ENCODE results near the gene FZD1.

Gene FZD1

DNA sequence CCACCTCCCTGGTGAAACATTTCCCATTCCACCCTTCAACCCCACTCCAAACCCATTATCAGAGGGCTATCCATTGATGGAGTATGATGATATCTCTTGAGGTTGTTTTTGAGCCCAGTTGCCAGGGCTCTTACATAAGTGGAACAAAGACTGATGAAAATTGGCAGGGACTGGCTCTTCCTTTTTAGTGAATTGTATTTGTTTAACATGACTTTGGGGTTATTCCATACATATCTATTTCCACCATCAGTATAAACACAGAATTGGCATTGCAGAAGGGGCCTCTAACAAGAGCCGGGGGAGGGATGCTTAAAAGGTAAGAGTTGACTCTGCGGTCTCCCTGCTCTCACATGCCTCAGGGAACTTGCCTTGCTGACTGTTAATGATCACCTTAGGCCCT lies 28.9 kb downstream of the FZD1 start:
- TF ChIP-seq, protein P1, sequence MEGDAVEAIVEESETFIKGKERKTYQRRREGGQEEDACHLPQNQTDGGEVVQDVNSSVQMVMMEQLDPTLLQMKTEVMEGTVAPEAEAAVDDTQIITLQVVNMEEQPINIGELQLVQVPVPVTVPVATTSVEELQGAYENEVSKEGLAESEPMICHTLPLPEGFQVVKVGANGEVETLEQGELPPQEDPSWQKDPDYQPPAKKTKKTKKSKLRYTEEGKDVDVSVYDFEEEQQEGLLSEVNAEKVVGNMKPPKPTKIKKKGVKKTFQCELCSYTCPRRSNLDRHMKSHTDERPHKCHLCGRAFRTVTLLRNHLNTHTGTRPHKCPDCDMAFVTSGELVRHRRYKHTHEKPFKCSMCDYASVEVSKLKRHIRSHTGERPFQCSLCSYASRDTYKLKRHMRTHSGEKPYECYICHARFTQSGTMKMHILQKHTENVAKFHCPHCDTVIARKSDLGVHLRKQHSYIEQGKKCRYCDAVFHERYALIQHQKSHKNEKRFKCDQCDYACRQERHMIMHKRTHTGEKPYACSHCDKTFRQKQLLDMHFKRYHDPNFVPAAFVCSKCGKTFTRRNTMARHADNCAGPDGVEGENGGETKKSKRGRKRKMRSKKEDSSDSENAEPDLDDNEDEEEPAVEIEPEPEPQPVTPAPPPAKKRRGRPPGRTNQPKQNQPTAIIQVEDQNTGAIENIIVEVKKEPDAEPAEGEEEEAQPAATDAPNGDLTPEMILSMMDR (IDR thresholded peaks at IDR 0.05; ENCODE audit: low read depth, low read length) = no peak
- DNase-seq (ENCODE audit: low read depth in 2 of 2) = no peak
- H3K4me3 ChIP-seq (replicated peaks in 1 of 2; ENCODE audit: low read depth in 2 of 2, low read length in 2 of 2) = no peak overlapping the region

DNA sequence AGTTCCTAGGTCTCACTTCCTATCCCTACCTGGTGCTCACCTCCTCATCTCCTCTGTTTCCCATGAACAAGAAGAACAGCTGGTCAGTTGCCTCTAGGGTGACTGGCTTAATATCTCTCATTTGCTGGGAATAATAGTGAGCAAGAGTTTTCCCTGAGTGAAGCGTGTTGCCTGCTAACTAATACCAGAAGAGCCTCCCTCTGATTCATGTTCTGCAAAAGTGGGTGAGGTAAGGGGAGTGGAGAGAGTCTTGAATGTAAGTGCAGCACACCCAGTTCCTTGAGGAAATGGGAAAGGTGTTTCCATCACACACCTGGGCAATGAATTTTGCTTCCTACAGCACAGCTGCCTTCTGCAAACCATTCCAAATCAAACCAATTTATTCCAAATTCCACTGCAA lies 29.6 kb downstream of the FZD1 start:
- DNase-seq (ENCODE audit: low read depth in 2 of 2) = no peak
- TF ChIP-seq, protein P1 (IDR thresholded peaks at IDR 0.05; ENCODE audit: low read depth, low read length) = no peak
- H3K4me3 ChIP-seq (replicated peaks in 1 of 2; ENCODE audit: low read depth in 2 of 2, low read length in 2 of 2) = no peak overlapping the region

DNA sequence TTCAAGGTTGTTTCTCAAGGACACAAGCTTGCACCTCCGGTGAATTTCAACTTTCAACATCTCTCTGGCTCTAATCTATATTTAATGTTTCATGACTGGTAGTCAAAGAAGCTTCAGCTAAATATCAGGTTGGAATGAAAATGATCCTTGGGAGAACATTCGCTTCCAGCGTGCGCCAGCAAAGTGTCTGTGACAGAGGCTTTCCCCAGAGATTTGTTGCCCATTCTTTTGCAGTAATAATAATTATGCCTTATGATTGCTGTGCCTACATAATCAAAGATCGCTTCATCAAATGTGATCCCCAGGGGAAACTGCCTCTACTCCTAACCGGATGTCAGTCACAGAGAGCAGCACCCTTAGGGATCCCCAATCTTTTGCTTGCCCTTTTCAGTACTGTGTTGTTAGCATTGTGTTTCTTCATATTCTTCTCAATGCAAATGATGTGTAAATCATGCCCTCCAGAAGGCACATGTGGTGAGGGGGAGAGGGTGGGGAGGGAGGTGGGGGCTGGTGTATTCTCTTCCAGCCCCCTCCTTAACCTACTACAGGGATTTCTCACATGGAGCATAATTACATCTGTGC lies 30.5 kb downstream of the FZD1 start:
- H3K4me3 ChIP-seq (replicated peaks in 1 of 2; ENCODE audit: low read depth in 2 of 2, low read length in 2 of 2) = no peak overlapping the region
- TF ChIP-seq, protein P1 (IDR thresholded peaks at IDR 0.05; ENCODE audit: low read depth, low read length) = no peak
- no peak for DNase-seq (ENCODE audit: low read depth in 2 of 2)

DNA sequence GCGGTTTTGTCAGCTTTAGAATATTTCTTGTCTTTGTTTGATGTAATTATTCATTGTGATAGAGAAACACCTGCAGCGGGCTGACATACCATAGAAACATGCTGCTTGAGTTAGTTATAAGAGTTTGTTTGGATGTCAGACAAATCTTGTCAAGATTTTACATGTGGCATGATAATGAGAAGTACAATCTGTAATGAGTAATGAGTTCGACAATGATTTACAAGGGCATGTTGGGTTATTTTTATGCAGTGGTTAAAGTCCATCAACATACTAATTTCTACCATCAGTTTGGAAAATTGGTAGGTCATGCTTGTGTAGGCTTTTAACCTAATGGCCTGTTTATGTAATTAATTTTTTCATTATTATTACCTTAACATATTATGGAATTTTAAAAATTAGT lies 31.3 kb downstream of the FZD1 start:
- TF ChIP-seq, protein P1 (IDR thresholded peaks at IDR 0.05; ENCODE audit: low read depth, low read length) = no peak
- no peak overlapping the region for H3K4me3 ChIP-seq (replicated peaks in 1 of 2; ENCODE audit: low read depth in 2 of 2, low read length in 2 of 2)

DNA sequence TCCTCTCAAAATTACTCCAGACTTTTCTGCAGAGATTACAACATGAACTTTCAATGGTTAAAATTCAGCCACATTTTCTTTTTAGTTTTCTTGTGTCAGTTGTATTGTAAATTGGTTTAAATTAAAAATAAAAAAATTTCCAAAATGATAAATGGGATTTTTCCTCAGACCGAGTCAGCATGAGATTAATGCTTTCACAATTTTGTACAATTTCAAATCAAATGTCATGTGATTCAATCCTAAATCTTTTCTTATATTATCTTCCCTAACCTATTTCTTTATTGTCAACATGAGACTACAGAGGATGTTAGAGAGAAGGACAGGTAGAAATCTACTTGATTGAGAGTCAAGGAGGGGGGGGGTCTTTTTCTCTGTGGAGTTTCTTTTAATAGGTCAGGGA lies 33.7 kb downstream of the FZD1 start:
- H3K4me3 ChIP-seq (replicated peaks in 1 of 2; ENCODE audit: low read depth in 2 of 2, low read length in 2 of 2) = no peak overlapping the region
- TF ChIP-seq, protein P1 (IDR thresholded peaks at IDR 0.05; ENCODE audit: low read depth, low read length) = no peak
- DNase-seq (ENCODE audit: low read depth in 2 of 2) = no peak

More for the DNA sequence above, 31.3 kb downstream of the FZD1 start:
- DNase-seq (ENCODE audit: low read depth in 2 of 2) = no peak

DNA sequence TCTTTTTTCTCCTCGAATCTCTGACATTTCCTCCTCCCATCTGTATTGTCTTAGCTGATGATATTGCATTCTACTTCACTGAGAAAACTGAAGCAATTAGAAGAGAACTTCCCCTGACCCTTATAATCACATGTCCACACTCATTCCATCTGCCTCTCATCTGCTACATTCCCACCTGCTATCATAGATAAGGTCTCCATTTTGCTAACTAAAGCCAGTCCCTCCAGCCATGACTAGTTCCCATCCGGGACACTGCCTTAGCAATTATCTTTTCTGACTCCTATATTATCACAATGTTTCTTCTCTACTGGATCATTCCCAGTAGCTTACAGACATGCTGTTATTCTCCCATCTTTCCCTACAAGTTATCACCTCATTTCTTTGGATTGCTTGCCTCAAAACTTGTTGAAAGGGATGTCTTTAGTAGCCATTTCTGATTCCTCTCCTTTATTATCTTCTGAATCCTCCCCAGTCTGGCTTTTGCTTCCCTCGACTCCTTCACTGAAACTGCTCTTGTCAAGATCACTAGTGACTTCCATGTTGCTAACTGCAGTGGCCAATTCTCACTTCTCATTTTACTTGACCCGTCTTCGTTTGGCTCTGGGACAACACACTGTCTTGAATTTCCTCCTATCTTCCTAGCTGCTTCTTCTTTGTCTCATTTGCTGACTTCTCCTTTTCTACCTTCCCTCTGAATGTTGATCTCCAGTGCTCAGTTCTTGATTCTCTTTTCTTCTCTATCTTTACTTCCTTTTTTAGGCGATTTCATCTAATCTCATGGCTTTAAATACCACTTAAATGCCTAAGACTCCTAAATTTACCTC lies 35.9 kb downstream of the FZD1 start:
- DNase-seq (ENCODE audit: low read depth in 2 of 2) = no peak
- H3K4me3 ChIP-seq (replicated peaks in 1 of 2; ENCODE audit: low read depth in 2 of 2, low read length in 2 of 2) = no peak overlapping the region
- TF ChIP-seq, protein P1 (IDR thresholded peaks at IDR 0.05; ENCODE audit: low read depth, low read length) = no peak

Data from cardiac fibroblast (primary cell).